B cell (primary cell): Measurements from ENCODE around the gene PRM2. TPM values are rescaled to one million over a fixed set of nuclear protein-coding genes. Genes with fewer than 3 reads are reported as not detected.
A peak's percentile ranks its signal among the peaks of the same experiment; 100 is the strongest.

Source experiments
- ATAC-seq: fragments of 200-7000 bp; cut with Tn5 transposase; one replicate; pipeline ENCODE4 v1.10.0; 2021; ENCODE audit warnings: low read depth, mild to moderate bottlenecking, moderate number of reproducible peaks, moderate library complexity
- CTCF ChIA-PET: fragments of 350-600 bp; sonication (Branson Sonifier 250); formaldehyde crosslinking; loops from one replicate; lab custom pipeline; 2021; ENCODE audit warnings: antibody characterized with exemption, inconsistent platforms; lab: Charles Lee
- POLR2A ChIA-PET: fragments of 350-600 bp; sonication (Branson Sonifier 250); formaldehyde crosslinking; loops from one replicate; lab custom pipeline; 2021; ENCODE audit warnings: antibody characterized with exemption; lab: Charles Lee
- DNase-seq: peaks from one replicate; pipeline ENCODE4 v3.0.0; 2013
- H2AFZ ChIP-seq: 2 replicates; pipeline ENCODE4 v1.6.1; 2012; ENCODE audit warnings: mild to moderate bottlenecking, low read depth, low read length; ENCODE audit not compliant: insufficient read depth, poor library complexity, severe bottlenecking
- H3K27ac ChIP-seq, 2 donors: 1 replicate in 1 of 2; 2 replicates in 1 of 2; pipeline ENCODE4 v1.5.1; 2012 to 2013; ENCODE audit warnings: low read length in 2 of 2, mild to moderate bottlenecking in 2 of 2, moderate library complexity in 1 of 2
- H3K27me3 ChIP-seq, 4 experiments: fragments of 200-600 bp in 1 of 4; sonication (generic) in 1 of 4; replicated peaks in 1 of 4; 1 replicate in 2 of 4; 2 replicates in 2 of 4; pipeline versions ENCODE4 v1.6.1 to v1.7.0; 2013 to 2016; ENCODE audit warnings: low read length in 3 of 4, mild to moderate bottlenecking in 2 of 4, mixed read lengths in 1 of 4, moderate library complexity in 1 of 4; ENCODE audit not compliant: insufficient read depth in 4 of 4, control insufficient read depth in 3 of 4; ENCODE audit errors: control extremely low read depth in 1 of 4
- H3K36me3 ChIP-seq, 2 experiments: replicated peaks in 1 of 2; 1 replicate in 1 of 2; 2 replicates in 1 of 2; pipeline versions ENCODE4 v1.6.1 to v1.7.1; 2013; ENCODE audit warnings: low read length in 1 of 2; ENCODE audit not compliant: insufficient read depth in 2 of 2, control insufficient read depth in 1 of 2; ENCODE audit errors: control extremely low read depth in 1 of 2, extremely low read depth in 1 of 2
- H3K4me1 ChIP-seq, 2 donors: fragments of 200-600 bp in 1 of 2; sonication (generic) in 1 of 2; 1 replicate in 1 of 2; 2 replicates in 1 of 2; pipeline versions ENCODE4 v1.5.1 to v1.6.1; 2013 to 2017; ENCODE audit warnings: low read length in 2 of 2; ENCODE audit not compliant: control insufficient read depth in 2 of 2, insufficient read depth in 2 of 2
- H3K4me2 ChIP-seq: replicated peaks from 2 replicates; pipeline ENCODE3; 2012; ENCODE audit warnings: mild to moderate bottlenecking, low read depth, low read length; ENCODE audit not compliant: poor library complexity, severe bottlenecking
- H3K4me3 ChIP-seq, 5 experiments: fragments of 200-600 bp in 1 of 5; sonication (generic) in 1 of 5; 1 replicate in 3 of 5; 2 replicates in 2 of 5; pipeline versions ENCODE4 v1.5.1 to v1.7.0; 2011 to 2016; ENCODE audit warnings: low read length in 4 of 5, mild to moderate bottlenecking in 4 of 5, low read depth in 2 of 5, control low read depth in 1 of 5, moderate library complexity in 1 of 5; ENCODE audit not compliant: insufficient read depth in 1 of 5; ENCODE audit errors: control extremely low read depth in 1 of 5, extremely low read depth in 1 of 5
- H3K79me2 ChIP-seq: fragments of 200-600 bp; sonication (generic); one replicate; pipeline ENCODE4 v1.6.0; 2016; ENCODE audit warnings: low read length; ENCODE audit not compliant: control insufficient read depth, insufficient read depth
- H3K9ac ChIP-seq: fragments of 200-600 bp; sonication (generic); 2 replicates; pipeline ENCODE4 v1.6.1; 2017; ENCODE audit warnings: mild to moderate bottlenecking, low read length, moderate library complexity
- H3K9me3 ChIP-seq, 3 donors: one replicate each; pipeline versions ENCODE4 v1.6.1 to v1.7.1; 2013; ENCODE audit warnings: low read length in 2 of 3; ENCODE audit not compliant: control insufficient read depth in 2 of 3, insufficient read depth in 1 of 3; ENCODE audit errors: control extremely low read depth in 1 of 3
- H4K20me1 ChIP-seq: 2 replicates; pipeline ENCODE4 v1.6.0; 2012; ENCODE audit warnings: mild to moderate bottlenecking, low read length; ENCODE audit not compliant: insufficient read depth, control insufficient read depth, poor library complexity, severe bottlenecking
- H3K27ac Mint-ChIP-seq: one replicate; pipeline ENCODE4 v1.8.0; 2021; ENCODE audit warnings: mixed read lengths
- H3K27me3 Mint-ChIP-seq: one replicate; pipeline ENCODE4 v1.8.0; 2021; ENCODE audit warnings: mixed read lengths
- H3K4me1 Mint-ChIP-seq: one replicate; pipeline ENCODE4 v1.8.0; 2021; ENCODE audit warnings: mixed read lengths
- H3K4me3 Mint-ChIP-seq: one replicate; pipeline ENCODE4 v1.8.0; 2021; ENCODE audit warnings: mixed read lengths
- H3K9me3 Mint-ChIP-seq: one replicate; pipeline ENCODE4 v1.8.0; 2022; ENCODE audit warnings: mixed read lengths; ENCODE audit not compliant: insufficient read depth
- EZH2 ChIP-seq: IDR thresholded peaks from 2 replicates; pipeline ENCODE4 v1.6.1; 2012; ENCODE audit warnings: borderline replicate concordance, low read depth, mild to moderate bottlenecking, moderate library complexity, low read length; ENCODE audit not compliant: insufficient read depth, poor library complexity, severe bottlenecking
- WGBS: methylation state at CpG from one replicate; pipeline ENCODE4 v1.1.5; 2013; ENCODE audit warnings: missing lambda C conversion rate; ENCODE audit not compliant: insufficient coverage; 5-methylcytosine and 5-hydroxymethylcytosine counted together
- intact Hi-C: fragments of 100-400 bp; cut with micrococcal nuclease; formaldehyde crosslinking; loops from one replicate; pipeline ENCODE4 v1.10.0; 2022
- polyA plus RNA-seq: library from polyadenylated mRNA; depleted of rRNA; stranded (reverse); fragments of >200 nt; gene quantifications from 2 replicates; pipeline ENCODE4 v1.2.3, GENCODE V29; 2012
- total RNA-seq, 2 donors: library from RNA; stranded (reverse); fragments of 120-200 nt in 1 of 2; gene quantifications; 1 replicate in 1 of 2; 2 replicates in 1 of 2; pipeline versions ENCODE4 v1.2.3 to v1.2.4, GENCODE V29; 2013 to 2022
- TF ChIP-seq, protein P1 (sequence below): fragments of 200-600 bp; IDR thresholded peaks from one replicate; pipeline ENCODE4 v1.8.0; 2022; ENCODE audit warnings: antibody characterized with exemption, mild to moderate bottlenecking

The PRM2 gene
- total and polyA plus RNA-seq, 2 donors (not counting 1 experiment from before 2014, with no cell fraction given) = not detected

- 88% methylated on average over 18 of the region's 18 CpGs for WGBS
- peaks cover 0 to 10% (median 7%) of the 10 kb centered on the region in 3 donors for H3K9me3 ChIP-seq
- Mint-ChIP-seq H3K9me3 (no peaks in the 10 kb centered on the region), H3K4me3 (no peak overlapping the region), H3K27ac (peak overlapping the region; percentile 10), H3K27me3 (no peaks in the 10 kb centered on the region), H3K4me1 (peaks cover 57% of the 10 kb centered on the region)
- H4K20me1 ChIP-seq = no peaks in the 10 kb centered on the region
- H3K27me3 ChIP-seq = no peaks in the 10 kb centered on the region
- no peaks in the 10 kb centered on the region for H3K79me2 ChIP-seq
- ATAC-seq = no peak
- intact Hi-C loops = no loop called here
- POLR2A ChIA-PET = interaction anchor here (0.7 kb wide), 1 partner anchor 48 kb away, joined by 3 read pairs; no protein-coding TSS in a partner anchor
- no peak overlapping the region for H3K9ac ChIP-seq
- H3K4me1 ChIP-seq = peaks cover 46 to 55% of the 10 kb centered on the region in 2 donors
- CTCF ChIA-PET = interaction anchor here (0.8 to 1.8 kb wide), 2 partner anchors 23 to 48 kb away, joined by 3 to 5 read pairs; partner anchors contain the start of gene SOCS1
- no peak for TF ChIP-seq EZH2
- TF ChIP-seq, protein P1, sequence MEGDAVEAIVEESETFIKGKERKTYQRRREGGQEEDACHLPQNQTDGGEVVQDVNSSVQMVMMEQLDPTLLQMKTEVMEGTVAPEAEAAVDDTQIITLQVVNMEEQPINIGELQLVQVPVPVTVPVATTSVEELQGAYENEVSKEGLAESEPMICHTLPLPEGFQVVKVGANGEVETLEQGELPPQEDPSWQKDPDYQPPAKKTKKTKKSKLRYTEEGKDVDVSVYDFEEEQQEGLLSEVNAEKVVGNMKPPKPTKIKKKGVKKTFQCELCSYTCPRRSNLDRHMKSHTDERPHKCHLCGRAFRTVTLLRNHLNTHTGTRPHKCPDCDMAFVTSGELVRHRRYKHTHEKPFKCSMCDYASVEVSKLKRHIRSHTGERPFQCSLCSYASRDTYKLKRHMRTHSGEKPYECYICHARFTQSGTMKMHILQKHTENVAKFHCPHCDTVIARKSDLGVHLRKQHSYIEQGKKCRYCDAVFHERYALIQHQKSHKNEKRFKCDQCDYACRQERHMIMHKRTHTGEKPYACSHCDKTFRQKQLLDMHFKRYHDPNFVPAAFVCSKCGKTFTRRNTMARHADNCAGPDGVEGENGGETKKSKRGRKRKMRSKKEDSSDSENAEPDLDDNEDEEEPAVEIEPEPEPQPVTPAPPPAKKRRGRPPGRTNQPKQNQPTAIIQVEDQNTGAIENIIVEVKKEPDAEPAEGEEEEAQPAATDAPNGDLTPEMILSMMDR = no peak
- H3K27ac ChIP-seq = no peak overlapping the region
- no peak overlapping the region for H2AFZ ChIP-seq
- H3K4me2 ChIP-seq = no peak overlapping the region
- no peaks in the 10 kb centered on the region for H3K36me3 ChIP-seq
- no peak for DNase-seq
- H3K4me3 ChIP-seq = no peak overlapping the region
Observed at GRCh38 chr16:11303405-11304138, 27.3 kb upstream of the PRM2 start.

DNA sequence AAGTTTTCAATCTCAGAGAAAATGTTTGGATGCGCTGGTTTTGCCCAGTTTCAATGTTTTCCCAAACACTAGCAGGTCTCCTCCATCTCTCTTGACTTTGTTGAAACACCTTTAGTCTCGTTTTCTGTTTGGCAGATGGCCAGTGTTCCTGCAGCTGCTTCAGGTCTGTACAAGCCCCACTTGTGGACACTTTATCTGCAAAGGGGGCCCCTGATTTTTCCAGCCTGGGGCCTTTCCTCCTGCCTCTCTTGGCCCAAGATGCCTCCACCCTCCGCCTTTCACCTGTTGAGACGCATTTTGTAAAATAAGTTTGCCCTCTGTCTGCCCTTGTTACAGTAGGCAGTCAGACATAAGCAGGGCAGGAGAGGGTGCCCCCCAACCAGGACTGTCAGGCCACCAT, 26.7 kb upstream of the PRM2 start:
- H2AFZ ChIP-seq = no peak overlapping the region
- H3K4me1 ChIP-seq = peaks cover 46 to 55% of the 10 kb centered on the region in 2 donors
- peaks cover 0 to 5% (median 3%) of the 10 kb centered on the region in 3 donors for H3K9me3 ChIP-seq
- H3K27ac Mint-ChIP-seq = no peak overlapping the region
- ChIA-PET POLR2A (interaction anchor here (0.7 kb wide), 1 partner anchor 48 kb away, joined by 3 read pairs; no protein-coding TSS in a partner anchor), CTCF (interaction anchor here (1.8 kb wide), 1 partner anchor 48 kb away, joined by 5 read pairs; the partner anchor contains the start of gene SOCS1)
- no peak overlapping the region for H3K4me3 Mint-ChIP-seq
- 80% methylated on average over 2 of the region's 4 CpGs for WGBS
- no peak overlapping the region for H3K4me2 ChIP-seq
- no peaks in the 10 kb centered on the region for H3K27me3 ChIP-seq
- H3K27me3 Mint-ChIP-seq = no peaks in the 10 kb centered on the region
- TF ChIP-seq, protein P1 = no peak
- TF ChIP-seq EZH2 = no peak
- intact Hi-C loops = no loop called here
- no peak overlapping the region for H3K27ac ChIP-seq
- no peak for ATAC-seq
- no peak overlapping the region for H3K9ac ChIP-seq
- H3K36me3 ChIP-seq = no peaks in the 10 kb centered on the region
- H3K4me1 Mint-ChIP-seq = peaks cover 58% of the 10 kb centered on the region
- H3K4me3 ChIP-seq = no peak overlapping the region
- no peaks in the 10 kb centered on the region for H4K20me1 ChIP-seq
- no peak for DNase-seq
- H3K9me3 Mint-ChIP-seq = no peaks in the 10 kb centered on the region
- H3K79me2 ChIP-seq = no peaks in the 10 kb centered on the region
